Natural killer cell treated with Interleukin-12 subunit alpha and Interleukin-12 subunit beta and Interleukin-15 and Interleukin-18, amount 100 ng/mL, for 72 hours (primary cell): ENCODE data around the gene GRIN2C. TPM values are rescaled to one million over a fixed set of nuclear protein-coding genes. Genes with fewer than 3 reads are reported as not detected.
A peak's percentile ranks its signal among the peaks of the same experiment; 100 is the strongest.
"Not testable (repeated sequence)": the region's sequence is repeated elsewhere in the genome, so short reads cannot be mapped to it uniquely, and the experiment has no call there.

ENCODE experiments used
- ATAC-seq, 2 donors: fragments of 150-1000 bp; cut with Tn5 transposase in 1 of 2; sonication (Bioruptor Pico), chemical (Tn5 transposase) in 1 of 2; 2 replicates each; pipeline ENCODE4 v1.10.0; 2021
- DNase-seq: peaks from one replicate; pipeline ENCODE4 v3.0.0; 2022; ENCODE audit warnings: low spot score
- H3K27ac Mint-ChIP-seq, 2 donors: 1 replicate in 1 of 2; 2 replicates in 1 of 2; pipeline ENCODE4 v1.8.0; 2022; ENCODE audit warnings: mixed read lengths in 2 of 2, mild to moderate bottlenecking in 1 of 2, moderate library complexity in 1 of 2
- H3K27me3 Mint-ChIP-seq, 2 donors: 1 replicate in 1 of 2; 2 replicates in 1 of 2; pipeline ENCODE4 v1.8.0; 2022; ENCODE audit warnings: mixed read lengths in 2 of 2
- H3K36me3 Mint-ChIP-seq: one replicate; pipeline ENCODE4 v1.8.0; 2022; ENCODE audit warnings: mixed read lengths
- H3K4me1 Mint-ChIP-seq, 2 donors: 1 replicate in 1 of 2; 2 replicates in 1 of 2; pipeline ENCODE4 v1.8.0; 2022; ENCODE audit warnings: low read depth in 2 of 2, mixed read lengths in 2 of 2, mild to moderate bottlenecking in 1 of 2
- H3K4me3 Mint-ChIP-seq: one replicate; pipeline ENCODE4 v1.8.0; 2022; ENCODE audit warnings: mixed read lengths
- H3K9me3 Mint-ChIP-seq: 2 replicates; pipeline ENCODE4 v1.8.0; 2022; ENCODE audit warnings: mixed read lengths
- total RNA-seq, 2 donors: library from RNA; stranded (reverse); gene quantifications; one replicate each; pipeline ENCODE4 v1.2.3, GENCODE V29; 2022

GRIN2C gene
- total RNA-seq, 2 donors from 2014 or later: not detected

- no peak for ATAC-seq
- peak overlapping the region; percentile 86 to 97 for H3K27ac Mint-ChIP-seq
- H3K27me3 Mint-ChIP-seq: no peaks in the 10 kb centered on the region
- peak overlapping the region; percentile 99 for H3K4me3 Mint-ChIP-seq
- no peaks in the 10 kb centered on the region for H3K9me3 Mint-ChIP-seq
- no peak for DNase-seq
- no peaks in the 10 kb centered on the region for H3K36me3 Mint-ChIP-seq
- peaks cover 25 to 27% of the 10 kb centered on the region in 2 donors for H3K4me1 Mint-ChIP-seq
Measured at GRCh38 chr17:74873874-74874614, 14.4 kb upstream of the GRIN2C start.

GRCh38 chr17:74873037-74873873 lies 13.6 kb upstream of the GRIN2C start:
- H3K27ac Mint-ChIP-seq: peak overlapping the region; percentile 86 to 97
- peak; percentile 99 for DNase-seq
- H3K4me1 Mint-ChIP-seq: peaks cover 25 to 27% of the 10 kb centered on the region in 2 donors
- peak overlapping the region; percentile 99 for H3K4me3 Mint-ChIP-seq
- no peaks in the 10 kb centered on the region for H3K9me3 Mint-ChIP-seq
- ATAC-seq: peak; percentile 97
- no peaks in the 10 kb centered on the region for H3K36me3 Mint-ChIP-seq
- no peaks in the 10 kb centered on the region for H3K27me3 Mint-ChIP-seq

GRCh38 chr17:74872313-74873036 lies 12.8 kb upstream of the GRIN2C start, which contains the start of gene FDXR:
TSS of gene FDXR (minus strand) at chr17:74872994. CDS start at chr17:74872944, 50 bp downstream.
- Mint-ChIP-seq H3K27me3 (no peaks in the 10 kb centered on the region), H3K9me3 (no peaks in the 10 kb centered on the region), H3K4me1 (peaks cover 25 to 27% of the 10 kb centered on the region in 2 donors), H3K27ac (peak within 1 kb of the TSS; percentile 86 to 97), H3K36me3 (no peaks in the 10 kb centered on the region), H3K4me3 (peak within 1 kb of the TSS; percentile 99)
- no peak for DNase-seq
- ATAC-seq: peak; percentile 1 to 10

- Mint-ChIP-seq H3K27ac (peak overlapping the region; percentile 70 to 86), H3K4me3 (peak overlapping the region; percentile 99), H3K4me1 (peaks cover 25 to 27% of the 10 kb centered on the region in 2 donors), H3K9me3 (no peaks in the 10 kb centered on the region), H3K36me3 (no peaks in the 10 kb centered on the region), H3K27me3 (no peaks in the 10 kb centered on the region)
- no peak for DNase-seq
- no peak for ATAC-seq
Measured at GRCh38 chr17:74871356-74872076, 11.8 kb upstream of the GRIN2C start.

DNA sequence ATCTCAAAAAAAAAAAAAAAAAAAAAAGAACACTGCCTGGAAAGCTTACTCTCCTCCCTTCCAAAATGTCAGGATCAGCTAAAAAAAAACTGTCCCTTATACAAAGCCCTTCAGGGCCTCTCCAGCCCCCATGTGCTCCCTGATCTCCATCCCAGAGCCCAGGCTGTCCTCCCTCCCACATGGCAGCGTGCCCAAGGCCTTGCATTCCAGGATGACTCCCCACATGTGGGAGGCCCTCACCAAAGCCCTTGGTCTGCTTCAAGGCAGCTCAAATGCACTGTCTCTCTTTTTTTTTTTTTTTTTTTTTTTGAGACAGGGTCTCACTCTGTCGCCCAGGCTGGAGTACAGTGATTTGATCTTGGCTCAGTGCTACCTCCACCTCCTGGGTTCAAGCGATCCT lies 10.8 kb upstream of the GRIN2C start:
- no peak for DNase-seq
- H3K27ac Mint-ChIP-seq: no peak overlapping the region
- H3K27me3 Mint-ChIP-seq: no peaks in the 10 kb centered on the region
- no peaks in the 10 kb centered on the region for H3K9me3 Mint-ChIP-seq
- no peak overlapping the region for H3K4me3 Mint-ChIP-seq
- peaks cover 25 to 27% of the 10 kb centered on the region in 2 donors for H3K4me1 Mint-ChIP-seq
- H3K36me3 Mint-ChIP-seq: no peaks in the 10 kb centered on the region
- no peak for ATAC-seq

DNA sequence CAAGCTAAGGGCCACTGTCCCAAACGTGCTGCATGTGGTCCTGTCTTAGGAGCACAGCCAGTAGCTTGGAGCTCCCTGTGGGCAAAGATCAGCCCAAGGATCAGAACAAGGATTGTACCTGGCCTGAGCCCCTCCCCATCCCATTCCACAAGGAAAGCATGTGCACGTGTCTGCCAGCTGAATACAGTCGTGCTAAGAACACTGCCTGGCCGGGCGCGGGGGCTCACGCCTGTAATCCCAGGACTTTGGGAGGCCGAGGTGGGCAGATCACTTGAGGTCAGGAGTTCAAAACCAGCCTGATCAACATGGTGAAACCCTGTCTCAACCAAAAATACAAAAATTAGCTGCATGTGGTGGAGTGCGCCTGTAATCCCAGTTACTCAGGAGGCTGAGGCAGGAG lies 10.3 kb upstream of the GRIN2C start:
- not testable (repeated sequence) for H3K4me3 Mint-ChIP-seq, H3K27me3 Mint-ChIP-seq, ATAC-seq, H3K36me3 Mint-ChIP-seq, DNase-seq, H3K27ac Mint-ChIP-seq, H3K9me3 Mint-ChIP-seq
- peaks cover 25 to 29% of the 10 kb centered on the region in 2 donors for H3K4me1 Mint-ChIP-seq

- Mint-ChIP-seq H3K36me3 (no peaks in the 10 kb centered on the region), H3K9me3 (no peaks in the 10 kb centered on the region), H3K4me3 (no peak overlapping the region), H3K4me1 (peaks cover 26 to 31% of the 10 kb centered on the region in 2 donors), H3K27ac (no peak overlapping the region), H3K27me3 (peaks cover 0 to 2% of the 10 kb centered on the region in 2 donors)
- ATAC-seq: no peak
- no peak for DNase-seq
Measured at GRCh38 chr17:74868908-74869255, 9.2 kb upstream of the GRIN2C start.

- Mint-ChIP-seq H3K36me3 (no peaks in the 10 kb centered on the region), H3K4me3 (no peak overlapping the region), H3K27ac (no peak overlapping the region), H3K9me3 (no peaks in the 10 kb centered on the region), H3K4me1 (peaks cover 22 to 28% of the 10 kb centered on the region in 2 donors), H3K27me3 (peaks cover 0 to 2% of the 10 kb centered on the region in 2 donors)
- no peak for DNase-seq
- ATAC-seq: no peak
Measured at GRCh38 chr17:74868251-74868907, 8.7 kb upstream of the GRIN2C start.

- Mint-ChIP-seq H3K4me1 (peaks cover 9% of the 10 kb centered on the region in 2 donors), H3K36me3 (no peaks in the 10 kb centered on the region), H3K27me3 (peaks cover 0 to 2% of the 10 kb centered on the region in 2 donors), H3K9me3 (no peaks in the 10 kb centered on the region), H3K4me3 (no peak overlapping the region), H3K27ac (no peak overlapping the region)
- DNase-seq (no peak), ATAC-seq (no peak)
Measured at GRCh38 chr17:74866198-74866835, 6.6 kb upstream of the GRIN2C start.

DNA sequence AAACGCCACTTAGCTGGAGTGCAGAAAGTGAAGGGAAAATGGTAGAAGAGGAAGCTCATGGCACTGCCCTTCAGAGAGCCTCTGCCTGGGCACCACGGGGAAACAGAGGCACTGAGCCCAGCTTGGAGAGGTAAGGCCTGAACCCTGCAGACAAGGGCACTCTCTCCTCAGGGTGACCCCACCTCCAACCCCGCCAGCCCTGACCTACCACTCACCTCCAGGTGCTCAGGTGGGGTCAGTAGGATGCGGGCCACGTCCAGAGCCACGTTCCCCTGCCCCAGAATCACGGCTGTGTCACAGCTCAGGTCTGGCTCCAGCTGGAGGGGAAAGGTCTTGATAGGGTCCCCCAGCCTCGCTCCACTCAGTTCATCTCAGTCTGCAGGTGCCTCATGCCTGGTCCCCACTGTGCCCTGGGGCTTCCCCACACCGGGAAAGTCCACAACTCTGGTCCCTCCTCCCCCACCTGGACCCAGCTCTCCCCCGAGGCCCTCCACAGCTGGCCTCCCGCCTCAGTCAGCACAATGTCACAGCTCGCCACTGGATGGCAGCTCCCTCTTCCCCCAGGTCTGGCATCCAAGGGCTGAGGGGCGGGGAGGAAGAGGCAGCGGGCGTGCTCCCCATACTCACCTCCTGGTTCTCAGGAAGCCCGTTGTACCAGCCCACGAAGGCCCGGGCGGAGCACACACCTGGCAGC lies 6.0 kb upstream of the GRIN2C start:
- no peak for ATAC-seq
- no peaks in the 10 kb centered on the region for H3K9me3 Mint-ChIP-seq
- H3K4me1 Mint-ChIP-seq: peaks cover 6 to 11% of the 10 kb centered on the region in 2 donors
- no peak for DNase-seq
- H3K27me3 Mint-ChIP-seq: peaks cover 0 to 2% of the 10 kb centered on the region in 2 donors
- H3K4me3 Mint-ChIP-seq: no peak overlapping the region
- no peaks in the 10 kb centered on the region for H3K36me3 Mint-ChIP-seq
- no peak overlapping the region for H3K27ac Mint-ChIP-seq

DNA sequence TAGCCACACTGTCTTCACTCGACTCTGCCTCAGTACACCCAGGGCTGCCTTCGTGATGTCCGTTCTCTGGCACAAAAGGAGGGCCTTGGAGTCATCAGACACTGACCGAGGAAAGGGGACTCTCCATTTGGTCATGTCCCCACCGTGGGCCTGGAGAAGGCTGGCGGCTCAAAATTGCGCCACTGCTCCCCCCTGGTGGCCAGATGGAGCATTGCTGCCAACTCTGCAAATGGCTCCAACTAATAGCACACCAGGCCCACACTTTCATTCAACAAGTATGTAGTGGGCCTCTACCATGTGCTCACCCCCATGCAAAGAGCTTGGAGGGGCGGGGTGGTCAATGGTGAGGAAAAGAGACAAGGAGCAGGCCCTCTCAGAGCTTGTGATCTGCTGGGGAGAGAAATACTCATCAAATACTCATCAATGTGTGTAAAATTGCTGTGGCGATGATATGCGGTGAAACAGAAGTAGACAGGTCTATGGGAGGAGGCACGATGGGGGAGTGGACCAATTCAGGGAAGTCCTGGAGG lies 5.2 kb upstream of the GRIN2C start:
- Mint-ChIP-seq H3K27ac (peak overlapping the region in 1 of 2 donors; percentile 69), H3K36me3 (no peaks in the 10 kb centered on the region)
- DNase-seq: peak; percentile 79

More for the DNA sequence above, 5.2 kb upstream of the GRIN2C start:
- peak; percentile 65 to 74 for ATAC-seq
- Mint-ChIP-seq H3K9me3 (no peaks in the 10 kb centered on the region), H3K27me3 (peaks cover 0 to 2% of the 10 kb centered on the region in 2 donors), H3K4me1 (peaks cover 6 to 13% of the 10 kb centered on the region in 2 donors), H3K4me3 (no peak overlapping the region)
